Activated naive CD8-positive, alpha-beta T cell treated with anti-CD3 and anti-CD28 coated beads, Interleukin-2, amount 10 ng/mL, durations not matched to agents 7 days and 5 days (primary cell): Measurements from ENCODE around the gene TGFB1I1. TPM values are rescaled to one million over a fixed set of nuclear protein-coding genes. Genes with fewer than 3 reads are reported as not detected.

Experiments
- total RNA-seq, 2 experiments: library from RNA; stranded (reverse); gene quantifications; one replicate each; pipeline ENCODE4 v1.2.3, GENCODE V29; 2021

Gene TGFB1I1
- total RNA-seq, 2 experiments from 2014 or later, result 1.4 to 1.5 TPM

Other genes starting within 250 kb of the TGFB1I1 start
- 1 to 10 TPM; 8.3 to 8.9 TPM for gene ITGAM, start 212.2 kb upstream of the TGFB1I1 start, total RNA-seq
- gene ITGAX, start 117.0 kb upstream of the TGFB1I1 start, total RNA-seq, result 10 to 100 TPM; 26.4 to 26.7 TPM
- gene ITGAD, start 78.8 kb upstream of the TGFB1I1 start, total RNA-seq, result under 1 TPM; 0.09 to 0.28 TPM
- gene COX6A2, start 43.8 kb upstream of the TGFB1I1 start, total RNA-seq, result not detected
- under 1 TPM; 0.20 to 0.30 TPM for gene ZNF843, start 29.4 kb upstream of the TGFB1I1 start, total RNA-seq
- 10 to 100 TPM; 12.9 to 13.6 TPM for gene ARMC5, start 12.7 kb upstream of the TGFB1I1 start, total RNA-seq
- gene SLC5A2, start 11.0 kb downstream of the TGFB1I1 start, total RNA-seq, result 1 to 10 TPM in 1 of 2 experiments, under 1 TPM in 1; 0.53 to 1.0 TPM
- gene RUSF1, start 36.2 kb downstream of the TGFB1I1 start, total RNA-seq, result 10 to 100 TPM; 53.9 to 60.2 TPM
- not detected for gene AHSP, start 55.7 kb downstream of the TGFB1I1 start, total RNA-seq